Mammary epithelial cell (primary cell): ENCODE results near the gene MBD3.

ENCODE experiments used
- EZH2 ChIP-seq: IDR thresholded peaks from 2 replicates; pipeline ENCODE4 v1.6.1; 2012; ENCODE audit warnings: low read length, inconsistent platforms, borderline replicate concordance
- TF ChIP-seq, protein P1 (sequence below), 2 donors: IDR thresholded peaks in 1 of 2; conservative IDR thresholded peaks in 1 of 2; 2 replicates each; pipeline ENCODE4 v1.5.1; 2011 to 2012; ENCODE audit warnings: inconsistent platforms in 2 of 2, low read length in 2 of 2, mild to moderate bottlenecking in 2 of 2, control low read depth in 1 of 2, low read depth in 1 of 2; ENCODE audit not compliant: insufficient read depth in 1 of 2; ENCODE audit errors: extremely low read depth in 1 of 2

DNA sequence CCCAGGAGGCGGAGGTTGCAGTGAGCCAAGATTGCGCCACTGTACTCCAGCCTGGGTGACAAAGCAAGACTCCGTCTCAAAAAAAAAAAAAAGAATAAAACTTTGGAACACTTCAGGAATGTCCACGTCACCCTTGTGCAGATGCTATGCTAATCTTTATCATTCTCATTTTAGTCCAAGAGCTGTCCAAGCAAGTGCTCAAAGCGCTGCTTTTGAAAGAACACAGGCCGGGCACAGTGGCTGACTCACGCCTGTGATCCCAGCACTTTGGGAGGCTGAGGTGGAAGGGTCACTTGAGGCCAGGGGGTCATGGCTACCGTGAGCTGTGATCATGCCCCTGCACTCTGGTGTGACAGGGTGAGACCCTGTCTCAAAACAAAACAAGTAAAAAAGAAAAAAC lies 23.7 kb upstream of the MBD3 start:
- TF ChIP-seq, protein P1, sequence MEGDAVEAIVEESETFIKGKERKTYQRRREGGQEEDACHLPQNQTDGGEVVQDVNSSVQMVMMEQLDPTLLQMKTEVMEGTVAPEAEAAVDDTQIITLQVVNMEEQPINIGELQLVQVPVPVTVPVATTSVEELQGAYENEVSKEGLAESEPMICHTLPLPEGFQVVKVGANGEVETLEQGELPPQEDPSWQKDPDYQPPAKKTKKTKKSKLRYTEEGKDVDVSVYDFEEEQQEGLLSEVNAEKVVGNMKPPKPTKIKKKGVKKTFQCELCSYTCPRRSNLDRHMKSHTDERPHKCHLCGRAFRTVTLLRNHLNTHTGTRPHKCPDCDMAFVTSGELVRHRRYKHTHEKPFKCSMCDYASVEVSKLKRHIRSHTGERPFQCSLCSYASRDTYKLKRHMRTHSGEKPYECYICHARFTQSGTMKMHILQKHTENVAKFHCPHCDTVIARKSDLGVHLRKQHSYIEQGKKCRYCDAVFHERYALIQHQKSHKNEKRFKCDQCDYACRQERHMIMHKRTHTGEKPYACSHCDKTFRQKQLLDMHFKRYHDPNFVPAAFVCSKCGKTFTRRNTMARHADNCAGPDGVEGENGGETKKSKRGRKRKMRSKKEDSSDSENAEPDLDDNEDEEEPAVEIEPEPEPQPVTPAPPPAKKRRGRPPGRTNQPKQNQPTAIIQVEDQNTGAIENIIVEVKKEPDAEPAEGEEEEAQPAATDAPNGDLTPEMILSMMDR (conservative IDR thresholded peaks at IDR 0.05 in 1 of 2, IDR thresholded peaks at IDR 0.05 in 1 of 2; ENCODE audit: extremely low read depth in 1 of 2, insufficient read depth in 1 of 2, low read depth in 1 of 2, low read length in 2 of 2), result no peak
- TF ChIP-seq EZH2, result no peak
